T-helper 2 cell treated with Interferon-gamma antibody and Interleukin-4, amounts not matched to agents 100 ng/mL and 5 ng/mL, for 36 hours (primary cell): ENCODE data around the gene STK24. TPM values are rescaled to one million over a fixed set of nuclear protein-coding genes. Genes with fewer than 3 reads are reported as not detected.

Source experiments
- intact Hi-C: fragments of 100-400 bp; cut with micrococcal nuclease; formaldehyde crosslinking; loops from one replicate; pipeline ENCODE4 v1.15.1; 2023
- total RNA-seq: library from RNA; stranded (reverse); gene quantifications from 2 replicates; pipeline ENCODE4 v1.2.3, GENCODE V29; 2022

STK24 gene
- total RNA-seq, 1 donor from 2014 or later = 139 TPM

DNA sequence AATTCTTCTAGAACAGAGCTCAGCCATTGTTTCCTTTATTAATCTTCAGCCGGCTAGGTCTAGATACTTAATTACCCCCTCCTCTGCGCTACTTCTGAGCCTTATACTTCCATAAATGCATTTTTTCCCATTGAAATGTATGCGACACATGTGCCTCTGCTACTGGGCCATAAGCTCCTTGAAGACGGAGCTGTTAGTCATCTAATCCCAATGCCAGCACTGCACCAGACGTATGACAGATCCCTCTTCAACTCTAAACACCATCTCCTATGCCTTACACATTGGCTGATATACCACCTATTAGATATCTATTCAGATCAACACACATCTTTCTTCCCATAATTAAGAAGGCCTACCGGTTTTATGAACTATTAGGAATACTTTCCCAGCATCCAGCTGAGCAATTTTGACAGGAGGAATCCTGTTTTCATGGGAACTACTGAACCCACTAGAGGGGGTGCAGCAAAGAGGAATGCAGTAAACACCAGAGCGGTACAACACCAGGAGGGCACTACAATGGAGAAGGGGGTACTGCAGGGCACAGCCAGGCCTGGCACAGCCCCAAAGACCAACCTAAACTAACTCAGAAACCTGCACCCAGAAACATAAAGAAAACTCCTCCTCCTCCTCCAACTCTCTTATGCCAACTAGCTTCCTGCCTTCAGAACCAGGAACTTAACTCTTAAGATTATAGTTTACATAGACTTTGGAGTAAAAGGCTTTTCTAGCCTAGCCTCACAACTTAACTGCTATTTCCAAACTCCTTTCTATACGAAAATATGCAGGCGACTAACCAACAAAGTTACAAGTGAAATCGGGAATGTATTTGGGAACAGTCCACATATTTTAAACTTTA, 18.7 kb downstream of the STK24 start:
- intact Hi-C loops = no loop called here

DNA sequence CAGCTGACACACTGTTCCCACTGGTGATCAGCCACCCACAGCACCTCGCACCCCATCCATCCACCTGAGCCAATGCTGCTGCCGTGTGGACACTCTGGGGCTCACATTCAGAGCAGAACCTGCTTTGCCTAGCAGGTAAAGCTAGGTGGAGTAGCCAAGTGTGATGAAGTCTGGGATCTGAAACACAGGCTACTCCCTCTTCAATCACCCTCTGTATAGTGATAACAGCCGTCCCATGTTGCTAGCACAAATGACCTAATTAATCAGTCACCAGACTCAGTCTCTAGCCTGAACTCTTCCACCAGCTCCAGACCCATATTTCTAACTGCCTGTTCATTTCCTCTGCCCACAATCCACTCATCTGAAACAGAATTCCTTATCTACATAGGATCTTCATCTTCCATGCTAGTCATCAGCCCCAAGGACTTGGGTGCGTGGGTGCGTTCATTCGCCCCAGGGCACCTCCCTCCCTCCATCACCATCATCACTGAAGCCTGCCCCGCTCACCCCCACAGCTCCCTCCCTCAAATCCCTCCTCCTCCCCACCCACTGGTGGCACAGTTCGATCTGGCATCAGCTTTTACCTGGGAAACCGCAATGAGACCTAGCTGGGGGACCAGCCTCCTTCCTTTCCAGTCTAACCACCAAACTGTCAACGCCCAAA, 19.8 kb downstream of the STK24 start:
- intact Hi-C loops = no loop called here

DNA sequence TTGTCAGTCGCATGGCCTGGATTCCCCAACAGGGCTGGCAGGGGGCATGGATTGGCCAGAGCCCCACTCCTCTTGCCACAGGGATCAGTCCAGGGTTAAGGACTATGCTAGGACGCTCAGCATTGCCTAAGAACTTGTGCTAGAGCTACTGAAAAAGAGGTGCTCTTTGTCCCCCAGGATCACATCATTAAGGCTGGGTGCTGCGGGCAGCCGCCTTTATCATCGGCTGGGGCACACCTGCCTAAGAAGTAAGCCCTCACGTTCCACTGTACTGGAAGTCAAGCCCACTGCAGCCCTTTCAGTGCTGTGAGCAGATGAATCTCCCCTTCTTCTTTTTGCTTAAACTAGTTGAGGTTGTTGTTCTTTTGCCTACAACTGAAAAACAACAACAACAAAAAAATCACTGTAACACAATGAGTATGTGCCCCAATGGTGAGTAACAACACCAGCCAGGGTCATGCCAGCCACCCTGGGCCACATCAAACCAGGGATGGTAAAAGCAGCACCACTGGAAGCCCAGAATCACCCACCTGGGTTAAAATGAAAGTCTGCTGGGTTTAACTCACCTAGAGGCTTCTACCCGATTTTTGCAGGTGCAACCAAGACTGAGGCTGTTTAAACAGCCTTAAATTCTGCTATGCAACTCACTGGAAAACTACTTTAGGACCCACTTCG, 20.6 kb downstream of the STK24 start:
- intact Hi-C loops = no loop called here

DNA sequence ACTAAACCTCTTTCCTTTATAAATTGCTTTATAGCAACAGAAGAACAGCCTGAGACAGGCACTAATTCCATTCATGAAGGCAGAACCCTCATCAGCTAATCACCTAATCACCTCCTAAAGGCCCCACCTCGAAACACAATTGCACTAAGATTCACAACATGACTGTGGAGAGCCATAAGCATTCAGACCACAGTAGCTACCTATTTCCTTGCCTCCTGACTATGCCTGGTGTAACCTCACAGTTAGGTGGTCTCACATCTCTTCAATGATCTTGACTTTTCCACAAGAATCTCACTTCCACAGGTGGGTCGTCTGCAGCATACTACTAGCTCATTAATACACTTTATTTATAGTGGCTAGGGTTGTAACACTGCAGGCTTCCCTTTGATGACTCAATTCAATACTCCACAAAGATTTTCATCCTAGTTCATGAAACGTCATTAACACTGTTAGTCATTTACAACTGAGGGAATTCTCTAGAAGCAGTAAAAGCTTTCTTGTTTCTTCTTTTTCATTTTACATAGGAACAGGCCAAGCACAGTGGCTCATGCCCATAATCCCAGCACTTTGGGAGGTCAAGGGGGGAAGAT, 27.1 kb downstream of the STK24 start:
- intact Hi-C loops = no loop called here

DNA sequence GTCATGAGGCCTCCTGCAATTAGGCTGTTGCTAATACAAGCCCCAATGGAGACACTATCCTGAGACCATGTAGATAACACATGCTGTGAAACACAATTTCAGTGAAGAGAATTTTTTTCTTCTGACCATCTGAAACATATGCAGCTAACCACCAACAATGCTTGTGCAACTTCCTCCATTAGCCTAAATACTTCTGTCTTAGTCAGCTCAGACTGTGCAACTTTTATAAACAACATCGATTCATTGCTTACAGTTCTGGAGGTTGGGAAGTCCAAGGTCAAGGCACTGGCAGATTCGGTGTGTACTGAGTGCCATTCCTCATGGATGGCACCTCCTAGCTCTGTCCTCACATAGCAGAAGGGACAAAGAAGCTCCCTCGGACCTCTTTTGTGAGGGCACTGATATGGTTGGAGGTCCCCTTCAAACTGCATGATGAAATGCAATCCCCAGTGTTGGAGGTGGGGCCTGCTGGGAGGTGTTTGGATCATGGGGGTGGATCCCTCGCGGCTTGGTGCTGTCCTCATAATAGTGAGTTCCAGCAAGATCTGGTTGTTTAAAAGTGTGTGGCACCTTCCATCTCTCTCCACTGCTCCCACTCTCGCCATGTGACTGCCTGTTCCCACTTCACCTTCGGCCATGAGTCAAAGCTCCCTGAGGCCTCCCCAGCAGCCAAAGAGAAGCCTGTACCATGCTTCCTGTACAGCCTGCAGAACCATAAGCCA, 27.7 kb downstream of the STK24 start:
- intact Hi-C loops = no loop called here

- intact Hi-C loops = no loop called here
Measured at GRCh38 chr13:98548230-98548629, 28.7 kb downstream of the STK24 start.

- intact Hi-C loops = no loop called here
Measured at GRCh38 chr13:98547455-98547854, 29.5 kb downstream of the STK24 start.

- intact Hi-C loops = no loop called here
Measured at GRCh38 chr13:98546402-98546801, 30.5 kb downstream of the STK24 start.

DNA sequence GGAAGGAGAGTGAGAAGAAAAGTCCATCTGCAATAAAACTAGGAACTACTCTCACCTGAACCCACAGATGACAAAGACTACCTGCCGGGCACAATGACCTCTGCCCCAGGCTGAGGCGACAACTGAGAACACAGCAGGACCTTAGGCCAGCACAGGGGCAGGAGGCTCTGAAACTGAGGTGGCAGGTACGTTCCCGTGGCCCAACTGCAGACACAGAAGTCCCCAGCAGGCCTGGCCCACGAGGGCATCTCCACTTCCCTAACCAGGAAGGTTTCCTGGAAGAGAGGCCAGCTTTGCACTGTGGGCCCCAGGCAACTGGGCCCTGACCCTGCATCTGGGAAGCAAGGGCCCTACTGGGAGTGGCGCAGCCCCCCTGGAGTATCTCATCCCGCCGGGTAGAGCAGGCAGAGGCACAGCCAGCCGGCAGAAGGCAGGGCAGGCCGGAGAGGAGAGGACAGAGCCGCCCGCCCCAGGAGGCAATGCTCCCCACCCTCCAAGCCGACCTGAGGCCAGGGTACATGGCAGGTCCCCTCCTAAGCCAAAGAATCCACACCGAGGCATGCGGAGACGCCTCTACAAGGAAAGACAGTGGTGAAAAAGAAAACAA, 32.7 kb downstream of the STK24 start:
- intact Hi-C loops = no loop called here

DNA sequence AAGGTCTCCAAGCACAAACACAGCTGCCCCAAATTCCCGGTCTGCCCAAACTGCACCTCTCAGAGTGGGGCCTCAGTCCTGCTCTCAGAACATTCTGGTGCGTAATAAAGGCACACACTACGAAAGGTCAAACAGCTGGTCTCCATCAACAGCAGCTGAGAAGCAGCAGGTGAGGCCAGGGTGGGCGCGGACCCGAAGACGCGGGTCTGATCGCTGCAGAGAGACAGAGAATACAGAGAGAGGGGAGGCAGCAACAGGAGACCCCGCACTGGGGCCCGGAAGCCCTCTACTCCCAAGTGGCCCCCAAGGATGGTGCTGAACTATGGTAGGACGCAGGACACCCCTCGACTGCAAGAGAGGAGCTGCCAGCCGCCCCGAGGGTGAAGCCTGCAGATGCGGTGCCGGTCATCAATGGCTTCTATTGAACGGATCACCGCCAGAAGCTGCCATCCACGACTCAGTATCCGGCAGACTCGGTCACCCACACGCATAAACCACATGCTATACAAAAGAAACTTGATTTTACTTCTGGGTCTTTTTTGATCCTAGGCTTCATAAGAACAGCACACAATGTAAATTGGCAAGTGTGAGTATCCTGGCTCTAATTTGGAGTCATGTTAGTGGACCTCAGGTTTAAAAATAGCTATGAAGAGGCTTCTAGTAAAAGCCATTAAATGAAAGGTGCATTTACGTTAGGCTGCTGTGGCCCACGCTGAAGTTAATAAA, 33.4 kb downstream of the STK24 start:
- intact Hi-C loops = loop anchor here (2.0 kb wide), 1 partner anchor 27 kb away; no protein-coding TSS in a partner anchor

DNA sequence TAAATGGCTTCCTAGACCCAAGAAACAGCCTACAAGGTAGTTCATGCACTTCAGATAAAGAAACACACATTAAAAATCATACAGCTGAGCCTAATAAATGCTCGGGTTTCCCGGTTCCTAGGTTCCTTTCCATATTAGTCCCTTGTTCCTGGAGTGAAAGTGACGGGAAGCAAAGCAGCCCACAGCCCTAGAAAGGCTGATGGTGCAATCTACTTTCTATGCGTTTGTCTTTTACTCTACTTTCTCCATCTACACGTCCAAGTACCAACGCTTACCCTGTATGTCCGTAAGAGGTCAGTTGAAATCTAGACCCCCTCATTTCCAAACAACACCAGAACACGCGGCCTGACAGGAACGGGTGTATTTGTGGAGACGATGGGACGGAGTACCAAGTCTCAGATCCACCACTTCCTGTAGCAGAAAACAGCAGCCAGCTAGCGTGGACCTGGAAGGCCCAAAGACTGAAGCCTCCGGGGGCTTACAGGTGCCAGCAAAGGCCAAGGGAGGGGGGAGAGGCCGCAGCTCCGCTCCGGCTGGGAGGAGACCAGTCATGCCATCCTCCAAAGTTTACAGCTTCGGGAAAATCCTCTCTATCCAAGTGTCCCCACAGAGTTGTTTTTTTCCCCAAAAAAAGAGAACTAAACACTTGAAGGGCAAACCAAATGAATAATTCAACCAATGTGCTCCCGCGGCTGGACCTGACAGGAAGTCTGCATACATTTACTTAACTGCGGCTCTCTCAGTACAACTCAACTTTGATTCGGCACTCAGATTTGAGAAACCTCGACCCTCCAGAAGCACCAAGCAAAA, 34.1 kb downstream of the STK24 start:
- intact Hi-C loops = loop anchor here (2.0 kb wide), 1 partner anchor 28 kb away; no protein-coding TSS in a partner anchor

DNA sequence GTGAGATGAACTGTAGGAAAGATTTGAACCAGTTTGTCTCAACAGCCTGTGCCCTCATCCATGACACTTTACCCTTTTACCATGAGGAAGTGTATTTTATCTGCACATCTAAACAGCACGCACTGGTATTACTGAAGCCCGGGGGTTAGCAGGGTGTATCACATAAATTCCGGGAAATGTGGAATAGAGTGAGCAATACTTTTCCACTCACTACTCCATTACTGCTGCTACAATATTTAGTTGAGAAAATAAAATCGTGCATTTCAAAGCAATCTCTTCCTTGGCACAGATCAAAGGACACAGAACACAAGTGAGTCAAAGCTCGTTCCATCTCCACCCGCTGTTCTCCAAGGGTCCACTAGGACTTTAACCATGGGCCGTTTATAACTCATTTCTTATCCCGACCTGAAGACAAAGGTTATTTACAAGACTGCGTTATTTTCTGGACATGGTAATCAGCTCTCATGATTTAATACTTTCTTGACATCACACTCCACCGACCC, 35.2 kb downstream of the STK24 start:
- intact Hi-C loops = loop anchor here (2.0 kb wide), 1 partner anchor 29 kb away; no protein-coding TSS in a partner anchor

DNA sequence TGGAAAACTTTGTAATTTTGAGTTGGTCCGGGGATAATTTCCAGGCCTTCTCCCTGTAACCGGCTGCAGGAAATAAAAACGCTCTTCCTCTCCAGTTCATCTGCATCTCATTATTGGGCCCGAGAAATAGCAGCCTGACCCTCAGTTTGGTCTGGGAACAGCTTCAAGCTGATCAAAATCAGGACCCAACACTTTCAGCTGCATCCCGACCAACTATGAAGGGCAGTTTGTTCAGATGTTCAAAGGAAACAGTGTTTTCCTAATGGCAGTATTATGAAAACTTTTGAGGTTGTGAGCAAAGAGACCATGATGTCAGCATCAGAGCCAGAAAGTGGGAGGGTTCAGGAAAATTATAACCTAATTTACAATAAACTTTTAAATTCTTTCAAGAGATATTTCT, 35.7 kb downstream of the STK24 start:
- intact Hi-C loops = no loop called here

- intact Hi-C loops = no loop called here
Measured at GRCh38 chr13:98540476-98540875, 36.4 kb downstream of the STK24 start.

DNA sequence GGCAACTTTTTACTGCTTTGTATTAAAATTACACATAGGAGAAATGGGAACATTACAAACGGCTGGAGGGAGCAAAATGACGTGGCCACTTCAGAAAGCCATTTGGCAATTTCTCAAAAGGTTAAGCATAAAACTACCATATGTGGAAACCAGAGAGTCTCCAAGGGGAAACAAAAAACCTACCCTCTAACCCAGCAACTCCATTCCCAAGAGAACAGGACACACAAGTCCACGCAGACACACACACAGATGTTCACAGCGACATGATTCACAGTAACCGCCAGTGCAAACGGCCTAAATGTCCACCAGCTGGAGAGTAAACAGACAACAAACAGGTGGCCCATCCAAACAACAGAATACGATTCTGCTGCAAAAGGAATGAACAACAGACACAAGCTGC, 37.2 kb downstream of the STK24 start:
- intact Hi-C loops = no loop called here

- intact Hi-C loops = no loop called here
Measured at GRCh38 chr13:98538876-98539275, 38.0 kb downstream of the STK24 start.

DNA sequence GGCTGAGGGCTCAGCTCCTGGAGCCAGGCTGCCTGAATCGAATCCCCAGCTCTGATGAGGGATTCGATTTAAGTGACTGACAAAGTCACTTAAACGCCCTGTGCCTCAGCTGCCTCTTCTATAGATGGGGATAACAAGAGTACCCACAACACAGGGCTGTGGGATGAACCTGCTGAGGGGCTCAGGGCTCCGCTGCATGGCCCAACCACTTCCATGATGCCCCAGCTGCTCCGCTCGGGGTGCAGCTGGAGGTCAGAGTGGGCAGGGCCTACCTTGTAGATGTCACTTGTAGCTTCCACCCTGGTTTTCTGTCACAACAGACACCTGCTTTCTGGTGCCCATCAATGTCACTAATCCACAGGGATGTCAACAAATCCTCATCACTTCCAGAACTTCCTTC, 39.2 kb downstream of the STK24 start:
- intact Hi-C loops = no loop called here

DNA sequence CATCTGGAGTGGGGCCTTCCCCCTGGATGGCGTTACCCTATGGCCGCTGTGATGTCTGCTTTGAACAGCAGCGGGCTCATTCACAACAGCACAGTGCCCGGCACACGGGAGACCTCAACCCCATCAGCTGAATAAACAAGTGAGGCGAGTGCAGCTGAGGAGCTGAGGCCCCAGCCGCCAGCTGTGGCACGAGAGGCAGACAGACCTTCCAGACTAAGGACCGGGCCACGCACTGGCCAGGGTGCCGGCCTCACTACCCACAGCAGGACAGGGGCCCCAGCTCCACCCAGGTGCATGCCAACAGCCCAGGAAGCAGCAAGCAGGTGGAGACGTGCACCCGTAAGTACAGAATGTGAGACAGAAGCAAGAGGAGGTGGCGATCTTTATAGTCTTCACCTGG, 39.6 kb downstream of the STK24 start:
- intact Hi-C loops = no loop called here

- intact Hi-C loops = no loop called here
Measured at GRCh38 chr13:98536729-98537128, 40.2 kb downstream of the STK24 start.
